Measurements from ENCODE around the gene LGALS3BP. TPM values are rescaled to one million over a fixed set of nuclear protein-coding genes. Genes with fewer than 3 reads are reported as not detected.

LGALS3BP gene
- total RNA-seq, 1 experiment from 2014 or later = 57.9 TPM

DNA sequence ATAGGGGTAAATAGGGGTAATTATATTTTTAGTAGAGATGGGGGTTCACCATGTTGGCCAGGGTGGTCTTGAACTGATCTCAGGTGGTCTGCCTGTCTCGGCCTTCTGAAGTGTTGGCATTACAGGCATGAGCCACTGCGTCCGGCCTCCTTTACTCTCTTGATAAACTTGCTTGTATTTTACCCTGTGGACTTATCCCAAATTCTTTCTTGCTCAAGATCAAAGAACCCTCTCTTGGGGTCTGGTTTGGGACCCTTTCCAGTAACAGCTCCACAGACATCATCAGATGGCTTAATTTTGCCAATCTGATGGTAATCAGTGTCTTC lies 38.6 kb upstream of the LGALS3BP start:
- DNase-seq (ENCODE audit: low spot score) (no peak), ATAC-seq (no peak)
- Mint-ChIP-seq H3K9me3 (peaks cover 30% of the 10 kb centered on the region), H3K27ac (no peak overlapping the region), H3K27me3 (ENCODE audit: low read depth) (peaks cover 62% of the 10 kb centered on the region), H3K4me1 (peaks cover 7% of the 10 kb centered on the region), H3K4me3 (no peak overlapping the region), H3K36me3 (peaks cover 19% of the 10 kb centered on the region)
- ChIA-PET CTCF (interaction anchor here (0.6 to 1.2 kb wide), 3 partner anchors 28 to 905 kb away, joined by 3 to 4 read pairs (median 4); no protein-coding TSS in a partner anchor), POLR2A (no interaction called here)
- TF ChIP-seq, protein P1, sequence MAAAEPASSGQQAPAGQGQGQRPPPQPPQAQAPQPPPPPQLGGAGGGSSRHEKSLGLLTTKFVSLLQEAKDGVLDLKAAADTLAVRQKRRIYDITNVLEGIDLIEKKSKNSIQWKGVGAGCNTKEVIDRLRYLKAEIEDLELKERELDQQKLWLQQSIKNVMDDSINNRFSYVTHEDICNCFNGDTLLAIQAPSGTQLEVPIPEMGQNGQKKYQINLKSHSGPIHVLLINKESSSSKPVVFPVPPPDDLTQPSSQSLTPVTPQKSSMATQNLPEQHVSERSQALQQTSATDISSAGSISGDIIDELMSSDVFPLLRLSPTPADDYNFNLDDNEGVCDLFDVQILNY (CRISPR knock-in tag; IDR thresholded peaks at IDR 0.05) = no peak
- no peak for TF ChIP-seq NFYB (CRISPR knock-in tag; conservative IDR thresholded peaks at IDR 0.05; ENCODE audit: low read depth)
- TF ChIP-seq, protein P2, sequence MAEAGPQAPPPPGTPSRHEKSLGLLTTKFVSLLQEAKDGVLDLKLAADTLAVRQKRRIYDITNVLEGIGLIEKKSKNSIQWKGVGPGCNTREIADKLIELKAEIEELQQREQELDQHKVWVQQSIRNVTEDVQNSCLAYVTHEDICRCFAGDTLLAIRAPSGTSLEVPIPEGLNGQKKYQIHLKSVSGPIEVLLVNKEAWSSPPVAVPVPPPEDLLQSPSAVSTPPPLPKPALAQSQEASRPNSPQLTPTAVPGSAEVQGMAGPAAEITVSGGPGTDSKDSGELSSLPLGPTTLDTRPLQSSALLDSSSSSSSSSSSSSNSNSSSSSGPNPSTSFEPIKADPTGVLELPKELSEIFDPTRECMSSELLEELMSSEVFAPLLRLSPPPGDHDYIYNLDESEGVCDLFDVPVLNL (CRISPR knock-in tag; IDR thresholded peaks at IDR 0.05; ENCODE audit: borderline replicate concordance, low read depth) = no peak
- TF ChIP-seq KAT7 (CRISPR knock-in tag; IDR thresholded peaks at IDR 0.05; ENCODE audit: borderline replicate concordance) = no peak

DNA sequence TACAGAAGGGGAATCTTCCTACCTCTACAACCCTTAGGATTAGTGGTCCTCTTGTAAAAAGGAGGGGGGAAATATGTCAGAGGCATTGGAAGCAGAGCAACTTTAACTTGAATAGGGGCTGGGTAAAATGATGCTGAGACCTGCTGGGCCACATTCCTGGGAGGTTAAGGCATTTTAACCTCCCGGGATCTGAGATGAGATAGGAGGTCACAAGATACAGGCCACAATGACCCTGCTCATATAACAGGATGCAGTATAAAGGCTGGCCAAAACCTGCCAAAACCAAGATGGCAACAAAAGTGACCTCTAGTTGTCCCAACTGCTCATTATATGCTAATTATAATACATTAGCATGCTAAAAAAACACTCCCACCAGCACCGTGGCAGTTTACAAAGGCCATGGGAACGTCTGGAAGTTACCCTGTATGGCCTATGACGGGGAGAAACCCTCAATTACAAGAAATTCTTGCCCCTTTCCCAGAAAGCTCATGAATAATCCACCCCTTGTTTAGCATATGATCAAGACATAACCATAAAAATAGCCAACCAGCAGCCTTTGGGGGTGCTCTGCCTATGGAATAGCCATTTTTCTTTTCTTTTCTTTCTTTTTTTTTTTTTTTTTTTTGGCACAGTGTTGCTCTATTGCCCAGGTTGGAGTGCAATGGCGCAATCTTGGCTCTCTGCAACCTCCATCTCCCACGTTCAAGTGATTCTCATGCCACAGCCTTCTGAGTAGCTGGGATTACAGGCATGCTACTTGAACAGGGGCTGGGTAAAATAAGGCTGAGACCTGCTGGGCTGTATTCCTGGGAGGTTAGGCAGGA lies 38.0 kb upstream of the LGALS3BP start:
- Mint-ChIP-seq H3K27me3 (ENCODE audit: low read depth) (peaks cover 62% of the 10 kb centered on the region), H3K4me3 (no peak overlapping the region), H3K36me3 (peaks cover 25% of the 10 kb centered on the region), H3K4me1 (peaks cover 2% of the 10 kb centered on the region; the same call in 1 of the 2 replicates), H3K9me3 (peaks cover 35% of the 10 kb centered on the region), H3K27ac (no peak overlapping the region)
- TF ChIP-seq TP53 (CRISPR knock-in tag; IDR thresholded peaks at IDR 0.05) = no peak
- no peak for TF ChIP-seq GRHL2 (CRISPR knock-in tag; IDR thresholded peaks at IDR 0.05; ENCODE audit: insufficient replicate concordance, severe bottlenecking)
- TF ChIP-seq ZNF121 (CRISPR knock-in tag; IDR thresholded peaks at IDR 0.05) = no peak
- no peak for TF ChIP-seq SP1 (CRISPR knock-in tag; conservative IDR thresholded peaks at IDR 0.05)
- TF ChIP-seq, protein P3, sequence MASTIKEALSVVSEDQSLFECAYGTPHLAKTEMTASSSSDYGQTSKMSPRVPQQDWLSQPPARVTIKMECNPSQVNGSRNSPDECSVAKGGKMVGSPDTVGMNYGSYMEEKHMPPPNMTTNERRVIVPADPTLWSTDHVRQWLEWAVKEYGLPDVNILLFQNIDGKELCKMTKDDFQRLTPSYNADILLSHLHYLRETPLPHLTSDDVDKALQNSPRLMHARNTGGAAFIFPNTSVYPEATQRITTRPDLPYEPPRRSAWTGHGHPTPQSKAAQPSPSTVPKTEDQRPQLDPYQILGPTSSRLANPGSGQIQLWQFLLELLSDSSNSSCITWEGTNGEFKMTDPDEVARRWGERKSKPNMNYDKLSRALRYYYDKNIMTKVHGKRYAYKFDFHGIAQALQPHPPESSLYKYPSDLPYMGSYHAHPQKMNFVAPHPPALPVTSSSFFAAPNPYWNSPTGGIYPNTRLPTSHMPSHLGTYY (CRISPR knock-in tag; IDR thresholded peaks at IDR 0.05) = no peak
- no peak for TF ChIP-seq TEAD4 (CRISPR knock-in tag; IDR thresholded peaks at IDR 0.05)
- no peak for TF ChIP-seq KAT7 (CRISPR knock-in tag; IDR thresholded peaks at IDR 0.05; ENCODE audit: borderline replicate concordance)
- no peak for TF ChIP-seq ZNF416 (CRISPR knock-in tag; IDR thresholded peaks at IDR 0.05)
- no peak for TF ChIP-seq TCF7 (CRISPR knock-in tag; IDR thresholded peaks at IDR 0.05; ENCODE audit: low read depth)
- TF ChIP-seq CREM (CRISPR knock-in tag; IDR thresholded peaks at IDR 0.05) = no peak
- TF ChIP-seq HMGA2 (CRISPR knock-in tag; IDR thresholded peaks at IDR 0.05) = no peak
- ATAC-seq = no peak; the same call in 1 of the 2 replicates
- ChIA-PET CTCF (interaction anchor here (0.7 to 1.2 kb wide), 2 partner anchors 28 to 905 kb away, joined by 3 to 4 read pairs; no protein-coding TSS in a partner anchor), POLR2A (interaction anchor here (0.7 kb wide), 1 partner anchor 155 kb away, joined by 5 read pairs; no protein-coding TSS in a partner anchor)
- no peak for DNase-seq (ENCODE audit: low spot score)

DNA sequence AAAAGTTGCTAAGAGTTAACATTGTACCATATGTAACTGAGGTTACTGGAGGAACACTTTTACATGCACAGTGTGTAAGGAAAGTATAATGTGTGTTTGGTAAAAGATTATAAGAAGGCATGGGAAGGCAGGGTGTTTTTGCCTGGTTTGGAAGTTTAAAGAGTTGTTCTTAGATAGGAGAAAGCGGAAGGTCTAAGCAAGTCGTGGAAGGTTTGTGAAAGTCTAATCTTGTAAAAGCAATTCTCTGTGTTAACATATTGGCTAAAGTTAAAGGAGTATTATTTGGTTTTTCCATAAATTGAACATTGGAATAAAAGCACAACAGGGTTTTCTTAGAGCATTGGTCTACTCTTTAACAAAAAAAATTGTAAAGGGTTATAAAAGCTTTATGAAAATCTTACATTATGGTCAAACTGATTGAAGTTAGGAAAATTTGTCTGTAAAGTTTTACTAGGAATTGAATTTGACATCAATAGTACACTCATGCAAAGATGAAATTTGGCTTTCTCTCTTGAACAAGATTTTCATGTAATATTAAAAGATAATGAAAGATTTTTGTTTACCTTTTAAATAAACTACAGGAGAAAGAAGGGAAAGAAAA lies 34.5 kb upstream of the LGALS3BP start:
- ChIA-PET POLR2A (no interaction called here), CTCF (no interaction called here)
- TF ChIP-seq CREM (CRISPR knock-in tag; IDR thresholded peaks at IDR 0.05) (no peak), RELA (CRISPR knock-in tag; IDR thresholded peaks at IDR 0.05; ENCODE audit: borderline replicate concordance) (no peak)
- no peak for ATAC-seq
- Mint-ChIP-seq H3K9me3 (peaks cover 54% of the 10 kb centered on the region), H3K27ac (no peak overlapping the region), H3K36me3 (peaks cover 26% of the 10 kb centered on the region), H3K4me3 (no peak overlapping the region), H3K27me3 (ENCODE audit: low read depth) (peaks cover 55% of the 10 kb centered on the region), H3K4me1 (peaks cover 9% of the 10 kb centered on the region)
- DNase-seq (ENCODE audit: low spot score) = no peak

Measured in WTC11 (cell line).